GM12873 (cell line): ENCODE data around the gene CENPP.

Experiments
- CTCF ChIP-seq: IDR thresholded peaks from 2 replicates; pipeline ENCODE4 v1.5.1; 2012; ENCODE audit warnings: low read depth, mild to moderate bottlenecking, moderate library complexity, low read length, control low read depth; ENCODE audit not compliant: insufficient read depth; ENCODE audit errors: missing control alignments

CENPP gene

DNA sequence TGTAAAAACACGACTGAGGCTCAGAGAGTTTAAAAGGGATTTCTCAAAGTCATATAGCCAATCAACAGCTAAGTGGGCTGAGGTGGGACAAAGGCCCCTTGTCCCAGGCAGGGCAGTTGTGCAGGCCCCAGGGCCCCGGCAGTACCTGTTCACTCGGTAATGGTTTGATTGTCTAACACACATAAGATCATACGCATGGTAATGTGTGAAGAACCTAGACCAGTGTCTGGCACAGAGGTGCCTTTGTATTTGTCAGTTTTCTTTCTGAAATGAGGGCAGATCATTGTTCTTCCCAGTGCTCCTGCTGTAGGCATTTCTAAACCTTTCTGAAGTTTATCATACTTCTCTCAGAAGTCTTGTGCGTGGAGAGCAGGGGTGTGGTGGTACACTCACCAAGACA is 277.3 kb downstream of the CENPP start:
- no peak for TF ChIP-seq CTCF

DNA sequence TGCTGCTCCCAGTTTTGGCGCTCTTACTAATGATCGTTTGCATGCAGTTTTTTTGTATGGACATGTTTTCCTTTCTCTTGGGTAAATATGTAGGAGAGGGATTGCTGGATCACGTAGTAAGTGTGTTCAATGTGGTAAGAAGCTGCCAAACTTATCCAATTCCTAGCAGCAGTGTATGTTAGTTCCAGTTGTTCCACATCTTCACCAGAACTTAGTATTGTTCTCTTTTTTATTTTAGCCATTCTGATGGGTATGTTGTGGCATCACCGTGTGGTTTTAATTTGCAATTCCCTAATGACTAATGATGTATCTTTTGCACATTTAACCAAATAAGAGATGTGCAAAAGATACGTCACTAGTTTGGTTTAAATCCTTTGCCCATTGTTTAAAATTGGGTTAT is 278.2 kb downstream of the CENPP start:
- TF ChIP-seq CTCF: no peak

DNA sequence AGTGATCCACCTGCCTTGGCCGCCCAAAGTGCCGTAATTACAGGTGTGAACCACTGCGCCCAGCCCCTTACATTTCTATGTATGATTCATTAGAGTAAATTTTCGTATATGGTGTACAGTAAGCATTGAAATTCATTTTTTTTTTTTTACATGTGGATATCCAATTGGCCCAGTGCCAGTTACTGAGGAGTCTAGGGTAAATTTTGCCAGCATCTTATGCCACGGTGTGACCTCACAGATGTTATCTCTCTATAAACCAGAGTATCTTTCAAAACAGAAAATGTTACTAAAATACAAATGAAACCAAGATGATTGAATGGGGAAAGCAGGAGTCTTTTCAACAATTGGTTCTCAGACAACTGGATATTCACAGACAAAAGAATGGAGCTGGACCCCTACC is 279.5 kb downstream of the CENPP start:
- no peak for TF ChIP-seq CTCF

DNA sequence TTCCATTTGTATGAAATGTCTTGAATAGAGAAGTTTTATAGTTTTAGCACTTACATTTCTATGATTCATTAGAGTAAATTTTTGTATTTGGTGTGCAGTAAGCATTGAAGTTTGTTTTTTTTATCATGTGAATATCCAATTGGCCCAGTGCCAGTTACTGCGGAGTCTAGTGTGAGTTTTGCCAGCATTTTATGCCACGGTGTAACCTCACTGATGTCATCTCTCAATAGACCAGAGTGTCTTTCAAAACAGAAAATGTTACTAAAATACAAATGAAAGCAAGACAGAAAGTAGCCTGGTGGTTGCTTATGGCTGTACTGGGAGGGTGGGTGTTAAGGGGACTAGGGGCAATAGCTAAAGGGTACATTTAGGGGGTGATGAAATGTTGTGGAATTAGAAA is 281.3 kb downstream of the CENPP start:
- no peak for TF ChIP-seq CTCF

DNA sequence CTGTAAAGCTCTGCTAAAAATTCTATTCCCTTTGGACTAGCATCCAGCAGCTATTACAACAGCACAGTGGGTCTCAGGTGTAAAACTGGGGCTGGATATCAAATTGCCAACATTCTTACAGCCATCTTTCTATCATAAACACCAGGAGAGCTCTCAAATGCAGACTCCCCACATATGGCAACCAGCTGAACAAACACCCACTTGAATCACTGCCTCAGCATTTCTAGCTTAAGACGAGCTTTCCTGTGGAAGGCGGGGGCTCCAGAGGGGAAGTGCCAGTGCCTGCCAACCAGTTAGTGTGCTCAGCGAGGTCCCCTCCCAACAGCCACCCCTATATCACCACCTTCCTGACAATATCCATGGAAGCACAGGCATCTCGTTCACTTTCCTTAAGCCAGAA is 282.0 kb downstream of the CENPP start:
- TF ChIP-seq CTCF: no peak

DNA sequence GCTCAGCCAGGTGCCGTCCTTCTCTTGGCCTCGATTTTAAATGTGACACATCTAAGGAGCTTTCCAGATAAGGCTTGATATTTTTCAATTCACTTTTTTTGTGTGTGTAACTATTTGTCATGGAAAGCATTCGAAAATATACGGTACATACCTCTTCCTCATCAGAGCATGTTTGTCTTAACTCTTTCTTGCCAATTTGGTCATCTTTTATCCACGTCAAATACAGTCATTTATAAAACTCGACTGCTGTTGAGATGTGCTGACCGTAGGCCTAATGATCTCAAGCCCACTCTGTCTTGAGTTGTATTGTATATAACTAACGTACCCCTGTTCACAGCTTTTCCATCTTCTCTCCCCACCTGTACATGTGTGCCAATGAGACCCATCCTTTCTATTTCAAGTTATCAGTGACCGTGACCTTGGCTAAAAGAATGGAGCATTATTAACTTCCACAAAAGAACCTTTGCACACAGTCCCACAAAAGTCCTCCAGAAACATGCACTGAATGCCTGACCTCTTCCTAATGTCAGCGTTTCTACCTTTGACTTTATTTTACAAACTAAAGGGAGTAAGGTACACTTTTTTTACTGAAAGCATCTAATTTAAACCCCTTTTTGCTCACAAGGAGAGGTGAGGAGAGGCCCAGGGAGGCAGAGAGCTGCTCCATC is 282.6 kb downstream of the CENPP start:
- no peak for TF ChIP-seq CTCF

GRCh38 chr9:92608909-92609445 is 283.2 kb downstream of the CENPP start:
- no peak for TF ChIP-seq CTCF
